Glomerular endothelial cell (primary cell): ENCODE measurements around the gene ADAMTSL4. TPM values are rescaled to one million over a fixed set of nuclear protein-coding genes. Genes with fewer than 3 reads are reported as not detected.

ENCODE experiments used
- DNase-seq: peaks from one replicate; pipeline ENCODE4 v3.0.0-alpha.2; 2011; ENCODE audit warnings: low read depth, low spot score; ENCODE audit errors: extremely low read depth
- total RNA-seq: library from RNA; depleted of rRNA; stranded (reverse); fragments of >200 nt; gene quantifications from 2 replicates; pipeline ENCODE4 v1.2.3, GENCODE V29; 2015

Gene ADAMTSL4
- total RNA-seq, 1 donor from 2014 or later: 2.6 TPM

DNA sequence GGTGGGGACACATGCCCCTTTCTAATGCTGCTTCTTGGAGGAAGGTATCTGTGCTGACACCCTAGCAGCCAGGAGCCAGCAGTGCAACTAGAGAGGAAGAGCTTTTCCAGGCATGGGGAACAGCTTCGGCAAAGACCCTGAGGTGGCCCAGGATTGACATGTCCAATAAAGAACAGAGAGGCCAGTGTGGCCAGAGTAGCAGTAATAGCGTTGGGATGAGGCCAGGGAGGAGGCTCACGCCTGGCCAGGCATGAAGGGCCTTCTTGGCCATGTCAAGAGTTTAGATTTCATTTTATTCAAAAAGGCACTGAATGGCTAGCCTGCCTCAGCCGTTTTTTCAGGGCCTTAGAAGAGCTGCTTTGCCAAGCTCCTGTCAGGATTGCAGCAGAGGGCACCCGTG, 16.3 kb upstream of the ADAMTSL4 start:
- no peak for DNase-seq

DNA sequence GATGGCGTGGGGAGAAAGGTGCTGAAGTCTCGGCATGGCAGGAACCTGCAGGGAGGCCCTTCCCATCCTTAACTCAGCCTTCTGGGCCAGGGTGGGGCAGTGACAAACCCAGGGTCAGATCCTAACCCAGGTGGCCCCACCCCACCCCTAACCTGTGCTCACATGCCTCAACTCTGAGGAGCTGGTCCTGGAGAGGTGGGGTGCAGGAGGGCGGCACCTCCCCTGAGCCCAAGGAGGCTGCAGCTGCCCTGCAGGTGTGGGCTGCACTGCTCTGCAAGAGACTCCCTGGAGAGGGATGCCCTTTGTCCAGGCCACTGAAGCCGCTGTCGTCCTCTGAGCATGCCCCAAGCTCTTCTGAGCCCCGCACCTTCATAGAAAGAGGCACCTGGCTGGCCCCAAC, 15.2 kb upstream of the ADAMTSL4 start:
- no peak for DNase-seq

DNA sequence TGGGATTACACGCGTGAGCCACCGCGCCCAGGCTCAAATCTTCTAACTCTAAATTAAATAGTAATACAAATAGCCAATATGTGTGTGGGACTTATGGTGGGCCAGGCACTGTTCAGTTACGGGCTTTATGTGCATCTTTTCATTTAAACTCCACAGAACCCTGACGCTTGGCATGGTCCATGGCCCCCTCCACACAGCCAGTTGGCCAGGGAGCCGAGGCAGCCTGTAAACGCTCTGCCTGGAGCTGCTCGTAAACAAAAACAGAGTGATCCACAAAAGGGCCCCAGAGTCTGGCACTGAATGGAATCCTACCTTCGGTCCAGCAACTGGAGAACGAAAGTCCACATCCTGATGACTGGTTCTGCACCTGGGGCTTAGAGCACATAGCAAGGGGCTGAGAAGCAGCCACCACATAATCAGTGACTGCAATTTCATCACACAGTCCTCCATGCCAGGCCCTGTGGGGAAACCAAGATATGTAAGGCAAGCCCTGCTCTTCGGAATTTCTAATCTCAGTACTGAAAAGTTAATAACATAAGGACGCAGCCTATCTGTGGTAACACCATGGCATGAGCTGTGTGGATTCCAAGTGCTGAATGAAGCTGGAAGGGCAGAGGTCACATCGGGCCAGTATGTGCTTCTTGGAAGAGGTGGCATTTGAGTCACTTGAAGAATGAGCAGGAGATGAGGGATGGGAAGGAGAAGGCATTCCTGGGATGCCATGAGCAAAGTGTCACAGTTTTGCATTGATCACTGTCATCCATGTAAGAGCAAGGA, 13.5 kb upstream of the ADAMTSL4 start:
- no peak for DNase-seq

DNA sequence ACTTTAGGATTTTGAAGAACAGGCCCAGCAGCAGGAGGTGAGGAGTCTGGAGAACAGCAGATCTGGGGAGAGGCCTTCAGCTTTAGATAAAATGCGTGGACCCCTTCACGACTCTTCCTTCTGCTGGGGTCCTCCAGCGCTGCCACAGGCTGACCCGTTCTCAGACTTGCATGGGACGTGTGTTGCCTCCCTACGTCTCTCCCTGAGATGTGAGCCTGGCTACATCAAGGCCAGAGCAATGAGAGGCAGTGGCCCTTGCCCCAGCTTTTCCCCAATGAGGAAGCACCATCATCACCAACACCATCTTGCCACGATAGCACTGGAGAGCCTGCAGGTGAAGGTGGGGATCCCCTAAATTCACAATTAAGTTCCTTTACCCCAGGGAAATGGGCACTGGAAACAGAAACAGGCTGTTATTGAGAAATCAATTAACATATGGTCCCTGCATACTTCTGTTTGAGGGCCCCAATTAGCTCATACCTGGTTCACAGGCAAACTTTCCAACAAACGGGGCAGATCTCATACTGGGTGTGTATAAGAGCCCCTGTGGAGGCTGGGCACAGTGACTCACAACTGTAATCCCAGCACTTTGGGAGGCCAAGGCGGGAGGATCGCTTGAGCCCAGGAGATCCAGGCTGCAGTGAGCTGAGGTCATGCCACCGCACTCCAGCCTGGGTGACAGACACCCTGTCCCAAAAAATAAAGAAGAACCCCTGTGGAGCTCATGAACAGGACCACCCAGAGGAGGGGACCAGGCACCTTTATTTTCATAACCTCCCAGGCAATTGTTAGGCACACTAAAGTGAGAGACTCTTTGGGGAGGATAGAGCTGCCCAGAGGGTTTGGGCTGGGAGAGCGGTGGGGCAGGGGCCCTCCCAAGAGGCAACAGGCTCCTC, 12.1 kb upstream of the ADAMTSL4 start:
- DNase-seq: no peak

DNA sequence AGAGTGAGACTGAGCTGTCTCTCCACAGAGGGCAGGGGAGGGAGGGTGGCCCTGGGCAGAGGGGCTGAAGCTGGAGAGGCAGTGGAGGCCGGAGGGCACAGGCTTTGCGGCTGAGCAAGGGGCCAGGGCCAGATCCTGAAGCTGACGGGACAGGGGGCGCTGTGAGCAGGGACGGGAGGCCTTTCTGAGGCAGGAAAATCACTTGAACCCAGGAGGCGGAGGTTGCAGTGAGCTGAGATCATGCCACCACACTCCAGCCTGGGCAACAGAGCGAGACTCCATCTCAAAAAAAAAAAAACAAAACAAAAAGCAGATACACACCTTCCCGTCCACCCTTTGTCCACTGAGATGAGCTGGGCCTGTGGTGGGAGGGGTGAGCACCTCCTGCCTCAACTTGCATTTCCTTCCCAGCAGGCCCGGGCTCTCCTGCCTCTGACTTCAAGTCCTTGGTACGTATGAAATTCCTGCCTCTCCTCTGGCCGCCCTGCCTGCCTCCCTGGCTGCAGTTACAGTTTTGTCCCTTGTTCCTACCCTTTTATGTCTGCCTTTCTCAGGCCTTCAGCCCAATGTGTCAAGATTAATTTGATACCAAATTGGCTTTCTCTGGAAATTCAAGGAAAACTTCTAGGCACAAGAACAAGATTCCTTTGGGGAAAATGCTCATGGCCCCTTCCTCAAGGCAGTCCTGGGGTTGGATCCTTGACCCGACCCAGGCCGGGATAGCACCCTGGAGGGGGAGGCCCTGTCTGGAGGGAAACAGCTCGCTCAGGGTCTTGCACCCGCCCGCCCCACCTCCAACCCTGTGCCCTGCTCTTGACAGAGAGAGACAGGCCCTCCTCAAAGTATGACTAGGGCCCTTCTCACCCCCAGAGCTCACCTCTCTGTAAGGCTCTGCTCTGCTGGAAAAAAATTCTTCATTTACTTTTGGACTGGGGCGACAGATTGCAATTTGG, 11.2 kb upstream of the ADAMTSL4 start:
- no peak for DNase-seq

- DNase-seq: no peak
Observed at GRCh38 chr1:150543500-150544143, 5.6 kb upstream of the ADAMTSL4 start.

DNA sequence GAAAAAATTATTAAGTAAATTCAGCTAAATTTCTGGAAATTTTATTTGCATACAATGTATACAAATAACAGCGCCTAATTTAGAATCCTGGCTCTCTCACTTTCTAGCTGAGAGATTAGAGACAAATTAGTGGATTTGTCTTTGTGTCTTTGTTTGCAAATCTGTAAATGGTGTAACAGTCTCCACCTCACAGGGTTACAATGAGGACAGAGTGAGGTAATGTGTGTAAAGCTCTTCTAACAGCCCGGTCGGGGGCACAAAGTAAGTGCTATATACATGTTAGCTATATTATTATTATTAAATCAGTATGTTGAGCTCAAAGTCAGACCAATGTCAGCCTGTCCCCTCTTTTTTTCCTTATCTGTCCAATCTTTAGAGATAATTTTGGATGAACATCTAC, 5.0 kb upstream of the ADAMTSL4 start:
- DNase-seq: no peak

DNA sequence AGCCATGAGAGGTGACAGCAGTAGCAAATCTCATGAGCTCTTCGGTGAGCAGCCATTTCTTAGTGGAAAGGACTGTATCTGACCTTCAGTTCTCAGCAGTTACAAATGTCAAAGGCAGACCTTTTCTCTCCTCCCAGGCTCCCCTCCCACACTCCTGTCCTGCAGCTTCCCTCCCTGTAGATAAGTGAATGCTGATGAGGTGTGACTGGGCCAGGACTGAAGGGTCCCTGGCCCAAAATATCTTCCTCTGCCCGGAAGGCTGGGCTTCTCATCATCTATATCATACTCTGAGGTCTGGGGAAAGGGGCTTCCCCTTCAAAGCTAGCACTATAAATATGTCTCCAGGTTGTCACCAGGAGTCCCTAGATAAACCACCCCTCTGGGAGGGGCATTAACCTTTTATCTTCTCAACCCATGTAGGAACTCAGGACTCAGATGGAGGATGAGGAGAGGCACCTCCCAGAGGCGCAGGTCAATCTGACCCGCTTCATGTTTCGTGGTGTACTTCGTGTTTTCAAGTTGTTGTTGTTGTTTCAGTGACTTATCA, 3.6 kb upstream of the ADAMTSL4 start:
- DNase-seq: no peak

GRCh38 chr1:150546294-150546937, 2.8 kb upstream of the ADAMTSL4 start:
- no peak for DNase-seq

- no peak for DNase-seq
Observed at GRCh38 chr1:150548324-150548631, 930 bp upstream of the ADAMTSL4 start.

- no peak for DNase-seq
Observed at GRCh38 chr1:150549496-150550221, 451 bp downstream of the ADAMTSL4 start.

DNA sequence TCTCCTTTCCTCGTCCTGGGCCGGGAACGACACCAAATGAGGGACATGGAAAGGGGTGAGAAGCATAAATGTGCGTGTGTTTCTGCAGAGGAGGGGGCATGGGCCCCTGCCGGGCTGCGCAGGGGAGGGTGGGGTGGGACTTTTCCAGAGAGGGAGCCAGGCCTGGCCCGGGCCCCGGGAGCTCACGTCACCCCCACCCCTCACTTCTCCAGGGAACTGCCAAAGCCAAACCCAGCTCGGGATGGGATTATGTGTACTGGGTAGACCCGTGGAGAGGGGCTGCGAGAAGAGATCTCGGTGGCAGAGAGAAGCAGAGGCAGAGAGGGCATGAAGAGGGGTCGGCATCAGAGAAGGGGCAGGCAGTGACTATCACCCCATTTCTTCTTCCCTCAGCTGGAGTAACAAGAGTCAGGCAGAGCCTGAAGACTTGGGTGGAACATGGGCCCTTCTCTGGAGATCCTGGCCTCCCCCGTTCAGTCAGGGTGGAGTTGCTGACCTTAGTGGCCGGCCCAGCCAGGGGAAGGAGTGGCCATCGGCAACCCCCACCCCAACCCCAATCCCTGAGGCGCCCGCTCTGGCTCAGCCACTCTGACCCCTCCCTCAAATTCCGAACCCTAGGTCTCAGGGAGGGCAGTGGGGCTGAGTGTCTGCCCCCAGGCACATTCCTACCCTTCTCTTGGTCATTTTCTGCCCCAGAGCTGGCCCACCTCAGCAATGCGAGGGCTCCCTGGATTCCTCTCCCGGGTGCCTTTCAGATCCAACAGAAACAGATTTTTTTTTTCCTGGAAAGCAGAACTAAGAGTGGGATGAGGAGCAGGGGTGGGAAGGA, 1.2 kb downstream of the ADAMTSL4 start:
- no peak for DNase-seq

DNA sequence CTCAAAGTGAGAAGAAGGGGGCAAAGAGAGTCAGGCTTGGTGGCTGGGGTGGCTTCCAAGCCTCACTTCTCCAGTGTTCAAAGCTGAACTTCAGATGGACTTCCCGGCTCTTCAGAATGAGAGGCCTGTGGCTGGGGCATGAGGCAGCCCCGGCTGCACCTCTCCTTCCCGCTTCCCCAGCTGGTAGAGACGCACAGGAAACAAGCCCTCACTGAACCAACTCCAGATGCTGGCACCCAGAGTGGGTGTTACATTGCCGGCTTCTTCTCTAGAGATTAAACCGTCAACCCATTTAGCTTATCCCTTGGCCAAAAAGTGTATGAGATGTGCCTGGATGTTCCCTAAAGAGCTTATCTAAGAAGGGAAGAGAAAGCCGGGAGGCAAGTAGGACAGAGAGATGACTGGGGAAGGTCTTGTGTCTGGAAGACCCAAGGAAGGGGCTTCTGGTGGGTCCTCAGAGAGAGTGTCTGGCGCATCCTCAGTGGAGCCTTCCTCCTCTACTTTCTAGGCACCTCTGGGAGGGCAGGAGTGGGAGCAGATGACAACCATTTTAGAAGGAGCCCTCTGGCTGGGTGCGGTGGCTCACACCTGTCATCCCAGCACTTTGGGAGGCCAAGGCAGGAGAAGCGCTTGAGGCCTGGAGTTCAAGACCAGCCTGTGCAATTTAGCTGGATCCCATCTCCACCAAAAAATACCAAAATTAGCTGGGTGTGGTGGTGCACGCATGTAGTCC, 2.0 kb downstream of the ADAMTSL4 start:
- no peak for DNase-seq

DNA sequence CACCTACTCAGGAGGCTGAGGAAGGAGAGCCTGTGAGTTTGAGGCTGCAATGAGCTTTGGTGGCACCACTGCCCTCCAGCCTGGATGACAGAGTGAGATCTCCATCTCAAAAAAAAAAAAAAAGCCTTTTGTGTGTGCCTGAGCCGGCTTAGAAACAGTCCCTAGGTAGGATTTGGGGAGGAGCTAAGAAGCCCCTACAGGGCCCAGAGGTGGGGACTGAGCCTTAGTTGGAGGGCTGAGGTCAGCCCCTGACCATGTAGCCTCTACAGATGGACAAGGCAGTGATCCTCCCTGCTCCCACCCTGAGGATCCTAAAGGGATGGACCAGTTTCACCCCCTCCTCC, 2.5 kb downstream of the ADAMTSL4 start:
- DNase-seq: no peak

DNA sequence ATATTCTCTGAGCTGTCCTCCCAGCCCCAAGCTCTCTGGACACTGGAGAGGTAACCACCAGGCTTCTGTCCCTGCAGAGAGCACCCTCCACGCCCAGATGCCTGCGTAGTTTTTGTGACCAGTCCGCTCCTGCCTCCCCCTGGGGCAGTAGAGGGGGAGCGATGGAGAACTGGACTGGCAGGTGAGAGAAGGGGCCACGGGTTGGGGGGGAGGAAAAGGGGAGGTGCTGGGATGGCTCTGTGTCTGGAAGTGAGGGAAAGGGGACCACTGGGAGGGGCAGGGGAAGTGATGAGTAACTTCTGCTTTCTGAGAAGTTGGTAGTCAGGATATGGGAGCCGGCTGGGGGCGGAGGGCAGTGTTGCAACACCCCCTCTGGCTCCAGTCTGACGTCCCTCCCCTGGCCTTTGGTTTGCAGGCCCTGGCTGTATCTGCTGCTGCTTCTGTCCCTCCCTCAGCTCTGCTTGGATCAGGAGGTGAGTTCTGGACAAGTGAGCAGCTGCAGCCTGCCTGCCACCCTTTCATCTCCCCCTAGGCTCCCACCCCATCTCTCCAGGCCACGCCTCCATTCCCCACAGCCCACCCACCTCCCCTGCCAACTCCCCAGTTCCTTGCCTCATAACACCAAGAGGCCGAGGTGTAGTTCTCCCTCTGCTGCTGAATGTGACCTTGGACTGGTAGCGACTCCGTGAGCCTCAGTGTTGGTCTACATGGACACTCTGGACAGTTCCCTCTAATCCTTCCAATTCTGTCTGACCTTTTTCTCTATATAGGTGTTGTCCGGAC, 3.1 kb downstream of the ADAMTSL4 start:
- DNase-seq: no peak

GRCh38 chr1:150552911-150553289, 3.7 kb downstream of the ADAMTSL4 start:
- DNase-seq: no peak
